Tibial artery (tissue), 4 donors: ENCODE results near the gene CARD10.

Experiments
- DNase-seq, 2 donors: peaks; one replicate each; pipeline ENCODE4 v3.0.0-alpha.2; 2019
- H3K27ac ChIP-seq, 2 donors: fragments of 200-600 bp; sonication (generic) in 1 of 2; 1 replicate in 1 of 2; 2 replicates in 1 of 2; pipeline ENCODE4 v1.5.1; 2018 to 2019; ENCODE audit warnings: mild to moderate bottlenecking in 1 of 2
- H3K27me3 ChIP-seq, 2 donors: fragments of 200-600 bp; sonication (generic) in 1 of 2; one replicate each; pipeline versions ENCODE4 v1.5.1 to v1.6.0; 2016 to 2019
- H3K36me3 ChIP-seq, 3 donors: fragments of 200-600 bp; sonication (generic) in 2 of 3; one replicate each; pipeline ENCODE4 v1.5.1; 2016 to 2019; ENCODE audit warnings: mild to moderate bottlenecking in 2 of 3
- H3K4me1 ChIP-seq, 4 donors: fragments of 200-600 bp; sonication (generic) in 2 of 4; 1 replicate in 3 of 4; 2 replicates in 1 of 4; pipeline ENCODE4 v1.5.1; 2016 to 2019
- H3K4me3 ChIP-seq, 2 donors: fragments of 200-600 bp; sonication (generic) in 1 of 2; 1 replicate in 1 of 2; 2 replicates in 1 of 2; pipeline ENCODE4 v1.5.1; 2018 to 2019; ENCODE audit warnings: mild to moderate bottlenecking in 2 of 2
- H3K9me3 ChIP-seq, 3 donors: fragments of 200-600 bp; sonication (generic) in 1 of 3; one replicate each; pipeline ENCODE4 v1.5.1; 2016 to 2019
- CTCF ChIP-seq, 2 experiments: fragments of 200-600 bp in 1 of 2; fragments of 450-650 bp in 1 of 2; IDR thresholded peaks; one replicate each; pipeline ENCODE4 v1.5.1; 2017 to 2019; ENCODE audit warnings: antibody characterized with exemption in 2 of 2, mild to moderate bottlenecking in 1 of 2, moderate library complexity in 1 of 2
- intact Hi-C: fragments of 100-400 bp; cut with DNase I; formaldehyde crosslinking; loops from one replicate; pipeline ENCODE4 v1.15.0; 2023; ENCODE audit warnings: low total_unique reads

CARD10 gene

GRCh38 chr22:37526376-37526775, 7.2 kb upstream of the CARD10 start:
- H3K27me3 ChIP-seq, result peaks cover 0 to 32% of the 10 kb centered on the region in 2 donors
- no peaks in the 10 kb centered on the region for H3K36me3 ChIP-seq
- H3K9me3 ChIP-seq, result no peaks in the 10 kb centered on the region
- DNase-seq, result no peak
- H3K27ac ChIP-seq, result no peak overlapping the region
- intact Hi-C loops, result no loop called here
- H3K4me1 ChIP-seq, result peaks cover 0 to 8% (median 4%) of the 10 kb centered on the region in 4 donors
- TF ChIP-seq CTCF (IDR thresholded peaks at IDR 0.05), result no peak
- H3K4me3 ChIP-seq, result no peak overlapping the region

- DNase-seq, result no peak
- intact Hi-C loops, result no loop called here
- H3K27ac ChIP-seq, result no peak overlapping the region
- no peak for TF ChIP-seq CTCF (IDR thresholded peaks at IDR 0.05)
- no peak overlapping the region for H3K4me3 ChIP-seq
- peaks cover 0 to 8% (median 4%) of the 10 kb centered on the region in 4 donors for H3K4me1 ChIP-seq
- H3K36me3 ChIP-seq, result no peaks in the 10 kb centered on the region
- H3K27me3 ChIP-seq, result peaks cover 0 to 37% of the 10 kb centered on the region in 2 donors
- no peaks in the 10 kb centered on the region for H3K9me3 ChIP-seq
These were observed 6.6 kb upstream of the CARD10 start for GRCh38 chr22:37525746-37526350.

GRCh38 chr22:37525073-37525745, 6.0 kb upstream of the CARD10 start:
- DNase-seq, result no peak
- peaks cover 0 to 8% (median 4%) of the 10 kb centered on the region in 4 donors for H3K4me1 ChIP-seq
- H3K4me3 ChIP-seq, result no peak overlapping the region
- H3K27ac ChIP-seq, result no peak overlapping the region
- H3K36me3 ChIP-seq, result no peaks in the 10 kb centered on the region
- no peak for TF ChIP-seq CTCF (IDR thresholded peaks at IDR 0.05)
- H3K9me3 ChIP-seq, result no peaks in the 10 kb centered on the region
- H3K27me3 ChIP-seq, result peaks cover 0 to 43% of the 10 kb centered on the region in 2 donors
- intact Hi-C loops, result no loop called here

- Histone ChIP-seq H3K4me1 (peaks cover 0 to 22% (median 14%) of the 10 kb centered on the region in 4 donors), H3K36me3 (no peaks in the 10 kb centered on the region), H3K27me3 (peaks cover 0 to 71% of the 10 kb centered on the region in 2 donors), H3K4me3 (no peak overlapping the region), H3K9me3 (no peaks in the 10 kb centered on the region), H3K27ac (no peak overlapping the region)
- no peak for TF ChIP-seq CTCF (IDR thresholded peaks at IDR 0.05)
- DNase-seq, result no peak
- intact Hi-C loops, result no loop called here
These were observed 3.3 kb upstream of the CARD10 start for GRCh38 chr22:37522482-37522881.

- Histone ChIP-seq H3K4me3 (no peak overlapping the region), H3K27me3 (peaks cover 0 to 72% of the 10 kb centered on the region in 2 donors), H3K27ac (no peak overlapping the region), H3K4me1 (peaks cover 0 to 22% (median 14%) of the 10 kb centered on the region in 4 donors), H3K36me3 (no peaks in the 10 kb centered on the region), H3K9me3 (no peaks in the 10 kb centered on the region)
- intact Hi-C loops, result no loop called here
- DNase-seq, result no peak
- TF ChIP-seq CTCF (IDR thresholded peaks at IDR 0.05), result no peak
These were observed 2.1 kb upstream of the CARD10 start for GRCh38 chr22:37521236-37521739.
